Vein endothelial cell (primary cell): ENCODE data around the gene CLDN14. TPM values are rescaled to one million over a fixed set of nuclear protein-coding genes. Genes with fewer than 3 reads are reported as not detected.

Experiments used
- total RNA-seq: library from RNA; depleted of rRNA; stranded (reverse); fragments of >200 nt; gene quantifications from 2 replicates; pipeline ENCODE4 v1.2.3, GENCODE V29; 2012

CLDN14 gene
- 0.29 TPM in 1 of 2 replicates, not detected in the other for total RNA-seq

GRCh38 chr21:36479415-36480402 is at the start of gene CLDN14:
Gene CLDN14, minus strand, starts transcription at chr21:36480122. Its CDS starts 18,427 bp downstream, at chr21:36461695.

Other genes starting within 250 kb of the CLDN14 start
- gene MORC3, start 159.9 kb downstream of the CLDN14 start, total RNA-seq = 30.7 and 34.4 TPM in 2 replicates
- gene CHAF1B, start 94.7 kb downstream of the CLDN14 start, total RNA-seq = 4.2 and 6.3 TPM in 2 replicates
- under 0.01 TPM in 1 of 2 replicates, not detected in the other for gene SIM2, start 219.0 kb upstream of the CLDN14 start, total RNA-seq